HEK293 (cell line): ENCODE data around the gene STON2.

Experiments used
- CTCF ChIA-PET: fragments of 350-600 bp; formaldehyde crosslinking; extraction: SDS; loops from one replicate; lab custom pipeline; 2021; ENCODE audit warnings: antibody characterized with exemption; lab: Yijun Ruan, JAX
- POLR2A ChIA-PET: fragments of 300-600 bp; formaldehyde crosslinking; extraction: SDS; loops from one replicate; lab custom pipeline; 2020; ENCODE audit warnings: antibody characterized with exemption, inconsistent platforms; lab: Yijun Ruan, JAX
- H3K27ac ChIP-seq: fragments of 200-500 bp; sonication (Bioruptor generic); 2 replicates; pipeline ENCODE4 v1.5.1; 2014; ENCODE audit warnings: low read depth, low read length, control low read depth, inconsistent platforms; ENCODE audit errors: extremely low read depth
- H3K36me3 ChIP-seq, 2 experiments: fragments of 200-500 bp in 1 of 2; sonication (Bioruptor generic) in 1 of 2; 1 replicate in 1 of 2; 2 replicates in 1 of 2; pipeline ENCODE4 v1.5.1; 2014 to 2017; ENCODE audit warnings: inconsistent platforms in 2 of 2, low read length in 2 of 2; ENCODE audit not compliant: control insufficient read depth in 2 of 2, insufficient read depth in 1 of 2
- H3K4me1 ChIP-seq: fragments of 200-500 bp; sonication (Bioruptor generic); 2 replicates; pipeline ENCODE4 v1.5.1; 2014; ENCODE audit warnings: mild to moderate bottlenecking, low read length, inconsistent platforms; ENCODE audit not compliant: control insufficient read depth, insufficient read depth
- H3K4me3 ChIP-seq: 2 replicates; pipeline ENCODE4 v1.5.1; 2011; ENCODE audit warnings: low read depth, mild to moderate bottlenecking, control low read depth, low read length, moderate library complexity
- H3K9me3 ChIP-seq: fragments of 200-500 bp; sonication (Bioruptor generic); 2 replicates; pipeline ENCODE4 v1.5.1; 2014; ENCODE audit warnings: low read depth, low read length, inconsistent platforms; ENCODE audit not compliant: control insufficient read depth, insufficient read depth
- GLIS1 ChIP-seq: fragments of 450-650 bp; formaldehyde crosslinking; IDR thresholded peaks from 2 replicates; pipeline ENCODE4 v1.5.1; 2016; ENCODE audit warnings: missing biosample characterization, missing genetic modification characterization
- REST ChIP-seq: fragments of 450-650 bp; formaldehyde crosslinking; IDR thresholded peaks from 2 replicates; pipeline ENCODE4 v1.5.1; 2016; ENCODE audit warnings: missing biosample characterization, missing genetic modification characterization
- SCRT1 ChIP-seq: fragments of 450-650 bp; formaldehyde crosslinking; IDR thresholded peaks from 2 replicates; pipeline ENCODE4 v1.5.1; 2016; ENCODE audit warnings: missing biosample characterization, missing genetic modification characterization, borderline replicate concordance
- SCRT2 ChIP-seq: fragments of 450-650 bp; formaldehyde crosslinking; IDR thresholded peaks from 2 replicates; pipeline ENCODE4 v1.5.1; 2016; ENCODE audit warnings: missing biosample characterization, missing genetic modification characterization
- SP2 ChIP-seq: fragments of 450-650 bp; formaldehyde crosslinking; IDR thresholded peaks from 2 replicates; pipeline ENCODE4 v1.5.1; 2016; ENCODE audit warnings: missing biosample characterization, missing genetic modification characterization
- SP3 ChIP-seq: fragments of 450-650 bp; formaldehyde crosslinking; IDR thresholded peaks from 2 replicates; pipeline ENCODE4 v1.5.1; 2016; ENCODE audit warnings: missing biosample characterization, missing genetic modification characterization
- TRIM28 ChIP-seq: IDR thresholded peaks from 2 replicates; pipeline ENCODE4 v1.6.1; 2011; ENCODE audit warnings: low read length, control low read depth, borderline replicate concordance
- WT1 ChIP-seq: fragments of 450-650 bp; formaldehyde crosslinking; IDR thresholded peaks from 2 replicates; pipeline ENCODE4 v1.5.1; 2016; ENCODE audit warnings: missing biosample characterization, missing genetic modification characterization
- ZBTB17 ChIP-seq: fragments of 450-650 bp; formaldehyde crosslinking; IDR thresholded peaks from 2 replicates; pipeline ENCODE4 v1.5.1; 2016; ENCODE audit warnings: missing biosample characterization, missing genetic modification characterization
- ZBTB20 ChIP-seq: fragments of 450-650 bp; formaldehyde crosslinking; IDR thresholded peaks from 2 replicates; pipeline ENCODE4 v1.5.1; 2016; ENCODE audit warnings: missing biosample characterization, missing genetic modification characterization
- ZFHX2 ChIP-seq: fragments of 450-650 bp; formaldehyde crosslinking; conservative IDR thresholded peaks from 2 replicates; pipeline ENCODE4 v1.5.1; 2016; ENCODE audit warnings: missing biosample characterization, missing genetic modification characterization
- ZFP37 ChIP-seq: fragments of 450-650 bp; formaldehyde crosslinking; IDR thresholded peaks from 2 replicates; pipeline ENCODE4 v1.5.1; 2016; ENCODE audit warnings: missing biosample characterization, missing genetic modification characterization
- ZNF19 ChIP-seq: fragments of 450-650 bp; formaldehyde crosslinking; IDR thresholded peaks from 2 replicates; pipeline ENCODE4; 2016; ENCODE audit warnings: missing biosample characterization, missing genetic modification characterization, low read depth
- ZNF202 ChIP-seq: fragments of 450-650 bp; formaldehyde crosslinking; IDR thresholded peaks from 2 replicates; pipeline ENCODE4 v1.5.1; 2016; ENCODE audit warnings: missing biosample characterization, missing genetic modification characterization, borderline replicate concordance
- ZNF335 ChIP-seq: fragments of 450-650 bp; formaldehyde crosslinking; conservative IDR thresholded peaks from 2 replicates; pipeline ENCODE4 v1.5.1; 2016; ENCODE audit warnings: missing biosample characterization, missing genetic modification characterization
- ZNF341 ChIP-seq: fragments of 450-650 bp; formaldehyde crosslinking; IDR thresholded peaks from 2 replicates; pipeline ENCODE4; 2016; ENCODE audit warnings: low read depth, missing biosample characterization, missing genetic modification characterization
- ZNF398 ChIP-seq: fragments of 450-650 bp; formaldehyde crosslinking; IDR thresholded peaks from 2 replicates; pipeline ENCODE4 v1.5.1; 2017; ENCODE audit warnings: missing biosample characterization, missing genetic modification characterization
- ZNF830 ChIP-seq: fragments of 450-650 bp; IDR thresholded peaks from 2 replicates; pipeline ENCODE4 v1.5.0; 2018; ENCODE audit warnings: missing biosample characterization, missing genetic modification characterization, low read depth, mild to moderate bottlenecking, moderate library complexity
- TF ChIP-seq, protein P1 (sequence below): fragments of 450-650 bp; formaldehyde crosslinking; IDR thresholded peaks from 2 replicates; pipeline ENCODE4 v1.5.1; 2016; ENCODE audit warnings: missing biosample characterization, missing genetic modification characterization
- TF ChIP-seq, protein P2 (sequence below): fragments of 450-650 bp; formaldehyde crosslinking; conservative IDR thresholded peaks from 2 replicates; pipeline ENCODE4 v1.5.1; 2016; ENCODE audit warnings: low read depth, missing biosample characterization, missing genetic modification characterization
- TF ChIP-seq, protein P3 (sequence below): fragments of 450-650 bp; IDR thresholded peaks from 2 replicates; pipeline ENCODE4 v1.5.1; 2018; ENCODE audit warnings: missing biosample characterization, missing genetic modification characterization

Gene STON2

GRCh38 chr14:81435391-81436295 lies 35.5 kb upstream of the STON2 start:
- peaks cover 18% of the 10 kb centered on the region for H3K4me1 ChIP-seq
- H3K9me3 ChIP-seq: no peaks in the 10 kb centered on the region
- peak overlapping the region; percentile 69 for H3K4me3 ChIP-seq
- ChIA-PET CTCF (interaction anchor here (1.1 to 2.2 kb wide), 3 partner anchors 14 to 167 kb away, joined by 3 to 11 read pairs (median 5); no protein-coding TSS in a partner anchor), POLR2A (interaction anchor here (0.9 to 1.9 kb wide), 5 partner anchors 8 to 216 kb away, joined by 3 to 9 read pairs (median 6); partner anchors contain the start of gene GTF2A1)
- peak overlapping the region; percentile 5; the same call in 1 of the 2 replicates for H3K27ac ChIP-seq
- no peaks in the 10 kb centered on the region for H3K36me3 ChIP-seq
- 0 out of 2 replicates have a peak, but pooled peaks have one; percentile 26 for TF ChIP-seq WT1 (tag by site-specific recombination)
- TF ChIP-seq, protein P1, sequence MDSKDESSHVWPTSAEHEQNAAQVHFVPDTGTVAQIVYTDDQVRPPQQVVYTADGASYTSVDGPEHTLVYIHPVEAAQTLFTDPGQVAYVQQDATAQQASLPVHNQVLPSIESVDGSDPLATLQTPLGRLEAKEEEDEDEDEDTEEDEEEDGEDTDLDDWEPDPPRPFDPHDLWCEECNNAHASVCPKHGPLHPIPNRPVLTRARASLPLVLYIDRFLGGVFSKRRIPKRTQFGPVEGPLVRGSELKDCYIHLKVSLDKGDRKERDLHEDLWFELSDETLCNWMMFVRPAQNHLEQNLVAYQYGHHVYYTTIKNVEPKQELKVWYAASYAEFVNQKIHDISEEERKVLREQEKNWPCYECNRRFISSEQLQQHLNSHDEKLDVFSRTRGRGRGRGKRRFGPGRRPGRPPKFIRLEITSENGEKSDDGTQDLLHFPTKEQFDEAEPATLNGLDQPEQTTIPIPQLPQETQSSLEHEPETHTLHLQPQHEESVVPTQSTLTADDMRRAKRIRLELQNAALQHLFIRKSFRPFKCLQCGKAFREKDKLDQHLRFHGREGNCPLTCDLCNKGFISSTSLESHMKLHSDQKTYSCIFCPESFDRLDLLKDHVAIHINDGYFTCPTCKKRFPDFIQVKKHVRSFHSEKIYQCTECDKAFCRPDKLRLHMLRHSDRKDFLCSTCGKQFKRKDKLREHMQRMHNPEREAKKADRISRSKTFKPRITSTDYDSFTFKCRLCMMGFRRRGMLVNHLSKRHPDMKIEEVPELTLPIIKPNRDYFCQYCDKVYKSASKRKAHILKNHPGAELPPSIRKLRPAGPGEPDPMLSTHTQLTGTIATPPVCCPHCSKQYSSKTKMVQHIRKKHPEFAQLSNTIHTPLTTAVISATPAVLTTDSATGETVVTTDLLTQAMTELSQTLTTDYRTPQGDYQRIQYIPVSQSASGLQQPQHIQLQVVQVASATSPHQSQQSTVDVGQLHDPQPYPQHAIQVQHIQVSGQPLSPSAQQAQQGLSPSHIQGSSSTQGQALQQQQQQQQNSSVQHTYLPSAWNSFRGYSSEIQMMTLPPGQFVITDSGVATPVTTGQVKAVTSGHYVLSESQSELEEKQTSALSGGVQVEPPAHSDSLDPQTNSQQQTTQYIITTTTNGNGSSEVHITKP: peak; percentile 83
- TF ChIP-seq REST (tag by site-specific recombination): peak; percentile 98
- peak; percentile 70 for TF ChIP-seq ZNF341 (tag by site-specific recombination)
- peak; percentile 76 for TF ChIP-seq SCRT1
- TF ChIP-seq ZNF19: no peak
- no peak for TF ChIP-seq ZNF830 (tag by site-specific recombination)
- TF ChIP-seq, protein P2, sequence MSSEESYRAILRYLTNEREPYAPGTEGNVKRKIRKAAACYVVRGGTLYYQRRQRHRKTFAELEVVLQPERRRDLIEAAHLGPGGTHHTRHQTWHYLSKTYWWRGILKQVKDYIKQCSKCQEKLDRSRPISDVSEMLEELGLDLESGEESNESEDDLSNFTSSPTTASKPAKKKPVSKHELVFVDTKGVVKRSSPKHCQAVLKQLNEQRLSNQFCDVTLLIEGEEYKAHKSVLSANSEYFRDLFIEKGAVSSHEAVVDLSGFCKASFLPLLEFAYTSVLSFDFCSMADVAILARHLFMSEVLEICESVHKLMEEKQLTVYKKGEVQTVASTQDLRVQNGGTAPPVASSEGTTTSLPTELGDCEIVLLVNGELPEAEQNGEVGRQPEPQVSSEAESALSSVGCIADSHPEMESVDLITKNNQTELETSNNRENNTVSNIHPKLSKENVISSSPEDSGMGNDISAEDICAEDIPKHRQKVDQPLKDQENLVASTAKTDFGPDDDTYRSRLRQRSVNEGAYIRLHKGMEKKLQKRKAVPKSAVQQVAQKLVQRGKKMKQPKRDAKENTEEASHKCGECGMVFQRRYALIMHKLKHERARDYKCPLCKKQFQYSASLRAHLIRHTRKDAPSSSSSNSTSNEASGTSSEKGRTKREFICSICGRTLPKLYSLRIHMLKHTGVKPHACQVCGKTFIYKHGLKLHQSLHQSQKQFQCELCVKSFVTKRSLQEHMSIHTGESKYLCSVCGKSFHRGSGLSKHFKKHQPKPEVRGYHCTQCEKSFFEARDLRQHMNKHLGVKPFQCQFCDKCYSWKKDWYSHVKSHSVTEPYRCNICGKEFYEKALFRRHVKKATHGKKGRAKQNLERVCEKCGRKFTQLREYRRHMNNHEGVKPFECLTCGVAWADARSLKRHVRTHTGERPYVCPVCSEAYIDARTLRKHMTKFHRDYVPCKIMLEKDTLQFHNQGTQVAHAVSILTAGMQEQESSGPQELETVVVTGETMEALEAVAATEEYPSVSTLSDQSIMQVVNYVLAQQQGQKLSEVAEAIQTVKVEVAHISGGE (tag by site-specific recombination): 0 out of 2 replicates have a peak, but pooled peaks have one; percentile 11
- TF ChIP-seq SCRT2 (tag by site-specific recombination): peak; percentile 96
- 0 out of 2 replicates have a peak, but pooled peaks have one; percentile 20 for TF ChIP-seq SP2 (tag by site-specific recombination)
- TF ChIP-seq, protein P3, sequence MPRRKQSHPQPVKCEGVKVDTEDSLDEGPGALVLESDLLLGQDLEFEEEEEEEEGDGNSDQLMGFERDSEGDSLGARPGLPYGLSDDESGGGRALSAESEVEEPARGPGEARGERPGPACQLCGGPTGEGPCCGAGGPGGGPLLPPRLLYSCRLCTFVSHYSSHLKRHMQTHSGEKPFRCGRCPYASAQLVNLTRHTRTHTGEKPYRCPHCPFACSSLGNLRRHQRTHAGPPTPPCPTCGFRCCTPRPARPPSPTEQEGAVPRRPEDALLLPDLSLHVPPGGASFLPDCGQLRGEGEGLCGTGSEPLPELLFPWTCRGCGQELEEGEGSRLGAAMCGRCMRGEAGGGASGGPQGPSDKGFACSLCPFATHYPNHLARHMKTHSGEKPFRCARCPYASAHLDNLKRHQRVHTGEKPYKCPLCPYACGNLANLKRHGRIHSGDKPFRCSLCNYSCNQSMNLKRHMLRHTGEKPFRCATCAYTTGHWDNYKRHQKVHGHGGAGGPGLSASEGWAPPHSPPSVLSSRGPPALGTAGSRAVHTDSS (tag by site-specific recombination): peak; percentile 76
- 0 out of 2 replicates have a peak, but pooled peaks have one; percentile 43 for TF ChIP-seq SP3 (tag by site-specific recombination)
- TF ChIP-seq ZFHX2 (tag by site-specific recombination): peak; percentile 22
- TF ChIP-seq ZNF202 (tag by site-specific recombination): no peak
- peak; percentile 66; the same call in 1 of the 2 replicates for TF ChIP-seq ZBTB17 (tag by site-specific recombination)
- TF ChIP-seq ZFP37 (tag by site-specific recombination): peak; percentile 81; the same call in 1 of the 2 replicates
- TF ChIP-seq ZNF335 (tag by site-specific recombination): peak; percentile 95
- TF ChIP-seq ZBTB20 (tag by site-specific recombination): peak; percentile 59; the same call in 1 of the 2 replicates
- TF ChIP-seq GLIS1: 0 out of 2 replicates have a peak, but pooled peaks have one; percentile 26
- no peak for TF ChIP-seq TRIM28
- TF ChIP-seq ZNF398 (tag by site-specific recombination): 0 out of 2 replicates have a peak, but pooled peaks have one; percentile 26
